ENCODE results near the gene ZNF41. TPM values are rescaled to one million over a fixed set of nuclear protein-coding genes. Genes with fewer than 3 reads are reported as not detected.

Gene ZNF41
- total RNA-seq, 1 experiment from 2014 or later = 4.8 TPM

GRCh38 chrX:47448165-47448806 lies 34.7 kb downstream of the ZNF41 start:
- no peak for DNase-seq
- H3K4me3 ChIP-seq = no peak overlapping the region
- peaks cover 22% of the 10 kb centered on the region for H3K36me3 ChIP-seq
- H3K9me3 ChIP-seq = peaks cover 3% of the 10 kb centered on the region
- H3K27me3 ChIP-seq = no peaks in the 10 kb centered on the region

GRCh38 chrX:47447607-47448006 lies 35.4 kb downstream of the ZNF41 start:
- H3K9me3 ChIP-seq = peaks cover 3% of the 10 kb centered on the region
- no peak overlapping the region for H3K4me3 ChIP-seq
- H3K36me3 ChIP-seq = peaks cover 18% of the 10 kb centered on the region
- DNase-seq = no peak
- no peaks in the 10 kb centered on the region for H3K27me3 ChIP-seq

- Histone ChIP-seq H3K27me3 (no peaks in the 10 kb centered on the region), H3K4me3 (no peak overlapping the region), H3K36me3 (peaks cover 18% of the 10 kb centered on the region), H3K9me3 (peaks cover 3% of the 10 kb centered on the region)
- DNase-seq = no peak
Observed at GRCh38 chrX:47446971-47447370, 36.1 kb downstream of the ZNF41 start.

- DNase-seq = no peak
- Histone ChIP-seq H3K36me3 (peaks cover 18% of the 10 kb centered on the region), H3K4me3 (no peak overlapping the region), H3K27me3 (no peaks in the 10 kb centered on the region), H3K9me3 (peaks cover 3% of the 10 kb centered on the region)
Observed at GRCh38 chrX:47446431-47446830, 36.6 kb downstream of the ZNF41 start.

GRCh38 chrX:47430925-47431324 lies 52.1 kb downstream of the ZNF41 start:
- no peaks in the 10 kb centered on the region for H3K27me3 ChIP-seq
- no peak for DNase-seq
- no peak overlapping the region for H3K4me3 ChIP-seq
- H3K9me3 ChIP-seq = no peaks in the 10 kb centered on the region
- no peaks in the 10 kb centered on the region for H3K36me3 ChIP-seq

DNA sequence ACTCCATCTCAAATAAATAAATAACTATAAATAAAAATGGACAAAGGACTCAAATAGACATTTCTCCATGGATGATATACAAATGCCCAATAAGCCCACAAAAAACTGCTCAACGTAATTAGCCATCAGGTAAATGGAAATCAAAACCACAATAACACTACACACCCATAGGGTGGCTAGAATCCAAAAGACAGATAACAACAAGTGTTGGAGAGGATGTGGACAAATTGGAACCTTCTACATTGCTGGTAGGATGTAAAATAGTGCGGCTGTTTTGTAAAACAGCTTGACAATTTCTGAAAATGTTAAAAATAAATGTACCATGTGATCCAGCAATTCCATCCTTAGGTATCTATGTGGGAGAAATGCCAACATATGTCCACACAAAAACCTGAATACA lies 60.6 kb downstream of the ZNF41 start:
- no peak overlapping the region for H3K4me3 ChIP-seq
- H3K27me3 ChIP-seq = no peaks in the 10 kb centered on the region
- H3K36me3 ChIP-seq = no peaks in the 10 kb centered on the region
- H3K9me3 ChIP-seq = no peaks in the 10 kb centered on the region
- DNase-seq = no peak

DNA sequence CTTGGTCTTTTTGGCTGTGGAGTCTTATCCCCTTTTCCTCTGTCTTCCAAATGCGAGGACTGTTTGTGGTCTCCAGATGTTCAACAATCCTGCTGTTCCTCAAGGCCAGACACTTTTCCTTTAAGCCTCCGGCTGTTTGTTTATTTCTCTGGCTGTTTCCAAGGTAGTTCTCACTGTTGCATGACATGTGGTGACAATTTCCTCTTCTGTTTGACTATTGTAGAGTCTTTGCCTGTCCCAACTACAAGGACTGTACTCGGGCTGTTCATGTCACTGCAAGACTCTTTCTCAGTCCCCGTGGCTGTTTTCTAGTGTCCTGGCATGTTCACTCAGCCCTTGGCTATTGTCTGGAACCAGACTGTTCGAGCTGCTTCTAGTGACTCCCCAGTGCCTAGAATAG lies 62.1 kb downstream of the ZNF41 start:
- H3K9me3 ChIP-seq = no peaks in the 10 kb centered on the region
- H3K36me3 ChIP-seq = no peaks in the 10 kb centered on the region
- no peaks in the 10 kb centered on the region for H3K27me3 ChIP-seq
- H3K4me3 ChIP-seq = no peak overlapping the region
- DNase-seq = no peak

- H3K9me3 ChIP-seq = no peaks in the 10 kb centered on the region
- H3K36me3 ChIP-seq = no peaks in the 10 kb centered on the region
- no peak overlapping the region for H3K4me3 ChIP-seq
- no peaks in the 10 kb centered on the region for H3K27me3 ChIP-seq
- DNase-seq = no peak
Observed at GRCh38 chrX:47420265-47420664, 62.8 kb downstream of the ZNF41 start.

- no peak overlapping the region for H3K4me3 ChIP-seq
- H3K27me3 ChIP-seq = no peaks in the 10 kb centered on the region
- H3K36me3 ChIP-seq = no peaks in the 10 kb centered on the region
- DNase-seq = no peak
- H3K9me3 ChIP-seq = no peaks in the 10 kb centered on the region
Observed at GRCh38 chrX:47413179-47413594, 69.8 kb downstream of the ZNF41 start.

Other genes starting within 250 kb of the ZNF41 start
- gene ZNF157, start 112.6 kb downstream of the ZNF41 start, total RNA-seq (2014; rRNA removed; shearing (Covaris generic); ENCODE audit: low replicate concordance) = 2.2 TPM in 1 of 2 replicates, not detected in the other
- 2.0 and 9.3 TPM in 2 replicates for gene ARAF, start 78.0 kb upstream of the ZNF41 start, total RNA-seq (2014; rRNA removed; shearing (Covaris generic); ENCODE audit: low replicate concordance)
- gene TIMP1, start 99.2 kb upstream of the ZNF41 start, total RNA-seq (2014; rRNA removed; shearing (Covaris generic); ENCODE audit: low replicate concordance) = 162 and 333 TPM in 2 replicates
- 0.26 TPM in 1 of 2 replicates, not detected in the other for gene SYN1, start 136.6 kb upstream of the ZNF41 start, total RNA-seq (2014; rRNA removed; shearing (Covaris generic); ENCODE audit: low replicate concordance)
- not detected in 2 replicates for gene CFP, start 146.7 kb upstream of the ZNF41 start, total RNA-seq (2014; rRNA removed; shearing (Covaris generic); ENCODE audit: low replicate concordance)
- 33.2 and 39.4 TPM in 2 replicates for gene ELK1, start 167.3 kb upstream of the ZNF41 start, total RNA-seq (2014; rRNA removed; shearing (Covaris generic); ENCODE audit: low replicate concordance)
- 155 and 240 TPM in 2 replicates for gene UXT, start 176.0 kb upstream of the ZNF41 start, total RNA-seq (2014; rRNA removed; shearing (Covaris generic); ENCODE audit: low replicate concordance)